MG63 (cell line): ENCODE data around the gene GPRC5A. TPM values are rescaled to one million over a fixed set of nuclear protein-coding genes. Genes with fewer than 3 reads are reported as not detected.

Experiments used
- DNase-seq: peaks from one replicate; pipeline ENCODE4 v3.0.0-alpha.2; 2020
- H3K27me3 ChIP-seq: fragments of 250-450 bp; sonication (Bioruptor Pico); 2 replicates; pipeline ENCODE4 v1.5.1; 2020; ENCODE audit warnings: mild to moderate bottlenecking, moderate library complexity
- H3K36me3 ChIP-seq: fragments of 250-450 bp; sonication (Bioruptor Pico); 2 replicates; pipeline ENCODE4 v1.5.1; 2020; ENCODE audit warnings: mild to moderate bottlenecking, moderate library complexity
- H3K4me3 ChIP-seq: fragments of 250-450 bp; sonication (Bioruptor Pico); 2 replicates; pipeline ENCODE4 v1.5.1; 2020; ENCODE audit warnings: mild to moderate bottlenecking, moderate library complexity
- H3K9me3 ChIP-seq: fragments of 250-450 bp; sonication (Bioruptor Pico); 2 replicates; pipeline ENCODE4 v1.5.1; 2020; ENCODE audit warnings: mild to moderate bottlenecking, moderate library complexity
- total RNA-seq: library from RNA; depleted of rRNA; stranded (reverse); fragments of >200 nt; shearing (Covaris generic); gene quantifications from 2 replicates; pipeline ENCODE4 v1.2.3, GENCODE V29; 2014; ENCODE audit warnings: low replicate concordance

The GPRC5A gene
- total RNA-seq, 1 experiment from 2014 or later: 11.0 TPM

- Histone ChIP-seq H3K27me3 (no peaks in the 10 kb centered on the region), H3K4me3 (0 out of 2 replicates have a peak overlapping the region, but pooled peaks have one; percentile 8), H3K9me3 (no peaks in the 10 kb centered on the region), H3K36me3 (peaks cover 12% of the 10 kb centered on the region)
- DNase-seq: peak; percentile 75
Measured at GRCh38 chr12:12901158-12901791, 9.9 kb downstream of the GPRC5A start.

- peaks cover 15% of the 10 kb centered on the region for H3K36me3 ChIP-seq
- no peak overlapping the region for H3K4me3 ChIP-seq
- DNase-seq: no peak
- no peaks in the 10 kb centered on the region for H3K27me3 ChIP-seq
- no peaks in the 10 kb centered on the region for H3K9me3 ChIP-seq
Measured at GRCh38 chr12:12902036-12902435, 10.7 kb downstream of the GPRC5A start.

GRCh38 chr12:12903642-12904609 is 12.6 kb downstream of the GPRC5A start:
- peaks cover 21% of the 10 kb centered on the region for H3K36me3 ChIP-seq
- H3K4me3 ChIP-seq: no peak overlapping the region
- no peaks in the 10 kb centered on the region for H3K27me3 ChIP-seq
- no peaks in the 10 kb centered on the region for H3K9me3 ChIP-seq
- DNase-seq: no peak

GRCh38 chr12:12907552-12907951 is 16.2 kb downstream of the GPRC5A start:
- no peaks in the 10 kb centered on the region for H3K9me3 ChIP-seq

GRCh38 chr12:12908252-12908651 is 16.9 kb downstream of the GPRC5A start:
- H3K27me3 ChIP-seq: no peaks in the 10 kb centered on the region
- no peak for DNase-seq
- H3K36me3 ChIP-seq: peaks cover 34% of the 10 kb centered on the region
- no peaks in the 10 kb centered on the region for H3K9me3 ChIP-seq
- H3K4me3 ChIP-seq: no peak overlapping the region

More at GRCh38 chr12:12907552-12907951, 16.2 kb downstream of the GPRC5A start:
- no peak for DNase-seq
- Histone ChIP-seq H3K4me3 (no peak overlapping the region), H3K36me3 (peaks cover 34% of the 10 kb centered on the region), H3K27me3 (no peaks in the 10 kb centered on the region)

GRCh38 chr12:12908711-12909110 is 17.3 kb downstream of the GPRC5A start:
- no peak overlapping the region for H3K4me3 ChIP-seq
- no peaks in the 10 kb centered on the region for H3K9me3 ChIP-seq
- H3K36me3 ChIP-seq: peaks cover 31% of the 10 kb centered on the region
- no peaks in the 10 kb centered on the region for H3K27me3 ChIP-seq
- DNase-seq: no peak

GRCh38 chr12:12909228-12909994 is 18.0 kb downstream of the GPRC5A start:
- Histone ChIP-seq H3K36me3 (peaks cover 29% of the 10 kb centered on the region), H3K4me3 (no peak overlapping the region)

GRCh38 chr12:12909995-12910420 is 18.6 kb downstream of the GPRC5A start:
- DNase-seq: no peak
- peaks cover 29% of the 10 kb centered on the region for H3K36me3 ChIP-seq
- no peaks in the 10 kb centered on the region for H3K27me3 ChIP-seq
- H3K4me3 ChIP-seq: no peak overlapping the region
- no peaks in the 10 kb centered on the region for H3K9me3 ChIP-seq

More at GRCh38 chr12:12909228-12909994, 18.0 kb downstream of the GPRC5A start:
- Histone ChIP-seq H3K27me3 (no peaks in the 10 kb centered on the region), H3K9me3 (no peaks in the 10 kb centered on the region)
- DNase-seq: no peak

- DNase-seq: no peak
- H3K4me3 ChIP-seq: no peak overlapping the region
- H3K36me3 ChIP-seq: peaks cover 35% of the 10 kb centered on the region
- no peaks in the 10 kb centered on the region for H3K9me3 ChIP-seq
- no peaks in the 10 kb centered on the region for H3K27me3 ChIP-seq
Measured at GRCh38 chr12:12912711-12913110, 21.3 kb downstream of the GPRC5A start.

- Histone ChIP-seq H3K27me3 (no peaks in the 10 kb centered on the region), H3K36me3 (peaks cover 29% of the 10 kb centered on the region), H3K9me3 (no peaks in the 10 kb centered on the region), H3K4me3 (no peak overlapping the region)
- no peak for DNase-seq
Measured at GRCh38 chr12:12915656-12916055, 24.3 kb downstream of the GPRC5A start.

- Histone ChIP-seq H3K27me3 (no peaks in the 10 kb centered on the region), H3K9me3 (no peaks in the 10 kb centered on the region), H3K4me3 (no peak overlapping the region), H3K36me3 (peaks cover 29% of the 10 kb centered on the region)
- DNase-seq: peak; percentile 66
Measured at GRCh38 chr12:12916135-12916944, 25.0 kb downstream of the GPRC5A start.

- Histone ChIP-seq H3K9me3 (no peaks in the 10 kb centered on the region), H3K36me3 (peaks cover 20% of the 10 kb centered on the region), H3K27me3 (no peaks in the 10 kb centered on the region), H3K4me3 (no peak overlapping the region)
- no peak for DNase-seq
Measured at GRCh38 chr12:12917517-12917916, 26.2 kb downstream of the GPRC5A start.

GRCh38 chr12:12918781-12919389 is 27.5 kb downstream of the GPRC5A start:
- peaks cover 20% of the 10 kb centered on the region for H3K36me3 ChIP-seq
- no peaks in the 10 kb centered on the region for H3K27me3 ChIP-seq
- DNase-seq: no peak
- no peaks in the 10 kb centered on the region for H3K9me3 ChIP-seq
- no peak overlapping the region for H3K4me3 ChIP-seq

- H3K4me3 ChIP-seq: no peak overlapping the region
- H3K27me3 ChIP-seq: no peaks in the 10 kb centered on the region
- DNase-seq: no peak
- no peaks in the 10 kb centered on the region for H3K9me3 ChIP-seq
- H3K36me3 ChIP-seq: peaks cover 20% of the 10 kb centered on the region
Measured at GRCh38 chr12:12919666-12920435, 28.5 kb downstream of the GPRC5A start.

- no peaks in the 10 kb centered on the region for H3K27me3 ChIP-seq
- H3K36me3 ChIP-seq: peaks cover 7% of the 10 kb centered on the region; the same call in 1 of the 2 replicates
- DNase-seq: no peak
- H3K4me3 ChIP-seq: no peak overlapping the region
- no peaks in the 10 kb centered on the region for H3K9me3 ChIP-seq
Measured at GRCh38 chr12:12922191-12922616, 30.8 kb downstream of the GPRC5A start.
